GM19452 (cell line): Measurements from ENCODE around the gene FBXO48.
"Not testable (repeated sequence)": the region's sequence is repeated elsewhere in the genome, so short reads cannot be mapped to it uniquely, and the experiment has no call there.

Source experiments
- ATAC-seq: cut with Tn5 transposase; IDR thresholded peaks from one replicate; pipeline ENCODE4 v1.9.1; 2021; ENCODE audit not compliant: unreplicated experiment

Gene FBXO48, protein sequence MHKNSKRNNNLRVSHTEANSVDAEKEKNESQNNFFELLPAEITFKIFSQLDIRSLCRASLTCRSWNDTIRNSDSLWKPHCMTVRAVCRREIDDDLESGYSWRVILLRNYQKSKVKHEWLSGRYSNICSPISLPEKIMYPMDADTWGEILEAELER

DNA sequence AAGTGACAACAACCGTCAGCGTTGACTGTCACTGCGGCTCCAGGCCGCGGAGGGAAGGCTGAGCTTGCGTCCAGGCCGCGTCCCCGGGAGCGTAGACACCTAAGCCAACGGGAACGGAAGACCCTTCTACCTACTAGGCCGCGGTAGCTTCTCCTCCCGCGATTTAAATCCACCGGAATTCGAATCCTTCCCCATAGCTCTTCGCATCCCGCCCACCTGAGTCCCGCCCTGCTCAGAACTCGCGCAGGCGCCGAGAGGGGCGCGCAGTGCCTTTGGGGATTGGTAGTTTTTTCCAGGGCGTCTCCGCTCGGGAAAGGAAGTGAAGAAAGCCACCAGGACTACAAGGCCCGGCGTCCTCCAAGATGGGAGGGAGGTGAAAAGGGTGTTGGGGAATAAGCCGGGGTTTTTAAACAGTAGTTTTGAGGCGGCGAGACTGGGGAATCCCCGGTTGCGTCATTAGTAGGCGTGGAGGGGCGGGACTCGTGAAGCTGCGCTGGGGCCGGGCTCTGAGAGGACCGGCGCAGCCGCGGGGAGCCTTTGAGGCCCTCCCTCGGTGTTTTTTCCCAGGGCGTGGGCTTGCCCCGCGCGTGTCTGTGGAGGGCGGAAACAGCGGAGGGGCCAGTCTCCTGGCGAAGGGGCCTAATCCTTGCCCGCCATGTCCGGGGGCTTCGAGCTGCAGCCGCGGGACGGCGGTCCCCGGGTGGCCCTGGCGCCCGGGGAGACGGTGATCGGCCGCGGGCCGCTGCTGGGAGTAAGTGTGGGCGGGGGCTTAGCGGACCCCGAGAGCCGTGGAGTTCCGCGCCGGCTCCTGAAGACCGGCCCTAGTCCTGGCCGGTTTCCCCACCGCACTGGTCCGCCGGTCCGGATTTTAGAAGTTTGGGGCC, at the start of gene FBXO48, which contains the start of gene APLF:
TSS of gene FBXO48 (minus strand) at position 218 of the 884 bp plus-strand sequence. CDS start 2,149 bp downstream, outside the sequence.
TSS of gene APLF (plus strand) at position 509 of the 884 bp plus-strand sequence. CDS start at position 656, 147 bp downstream.
- ATAC-seq, result peak; percentile 93

DNA sequence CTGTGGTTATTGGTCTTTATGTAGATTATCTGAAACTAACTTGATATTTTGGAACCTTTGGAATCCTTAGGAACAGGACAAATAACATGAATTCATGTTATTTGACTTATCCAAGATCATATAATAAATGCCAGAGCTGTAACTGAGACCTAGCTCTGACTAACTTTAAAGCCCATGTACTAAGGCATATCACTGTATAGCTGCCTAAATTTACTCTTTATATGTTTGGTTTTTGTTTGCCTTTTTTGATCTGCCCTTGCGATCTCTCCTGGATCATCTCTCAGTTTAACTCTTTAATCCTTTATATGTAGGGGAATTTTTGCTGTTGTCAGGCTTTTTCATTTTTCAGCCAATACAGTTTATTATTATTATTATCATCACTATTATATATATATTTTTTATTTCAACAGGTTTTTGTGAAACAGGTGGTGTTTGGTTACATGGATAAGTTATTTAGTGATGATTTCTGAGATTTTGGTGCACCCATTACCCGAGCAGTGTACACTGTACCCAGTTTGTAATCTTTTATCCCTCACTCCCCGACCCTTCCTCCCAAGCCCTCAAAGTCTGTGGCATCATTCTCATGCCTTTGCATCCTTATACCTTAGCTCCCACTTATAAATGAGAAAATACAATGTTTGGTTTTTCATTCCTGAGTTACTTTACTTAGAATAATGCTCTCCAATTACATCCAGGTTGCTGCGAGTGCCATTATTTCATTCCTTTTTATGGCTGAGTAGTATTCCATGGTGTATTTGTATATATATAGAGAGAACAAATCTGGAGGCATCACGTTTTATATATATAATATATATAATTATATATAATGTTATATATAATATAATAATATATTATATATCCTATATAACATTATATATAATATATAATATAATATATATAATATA, 49.2 kb upstream of the FBXO48 start:
- no peak for ATAC-seq

DNA sequence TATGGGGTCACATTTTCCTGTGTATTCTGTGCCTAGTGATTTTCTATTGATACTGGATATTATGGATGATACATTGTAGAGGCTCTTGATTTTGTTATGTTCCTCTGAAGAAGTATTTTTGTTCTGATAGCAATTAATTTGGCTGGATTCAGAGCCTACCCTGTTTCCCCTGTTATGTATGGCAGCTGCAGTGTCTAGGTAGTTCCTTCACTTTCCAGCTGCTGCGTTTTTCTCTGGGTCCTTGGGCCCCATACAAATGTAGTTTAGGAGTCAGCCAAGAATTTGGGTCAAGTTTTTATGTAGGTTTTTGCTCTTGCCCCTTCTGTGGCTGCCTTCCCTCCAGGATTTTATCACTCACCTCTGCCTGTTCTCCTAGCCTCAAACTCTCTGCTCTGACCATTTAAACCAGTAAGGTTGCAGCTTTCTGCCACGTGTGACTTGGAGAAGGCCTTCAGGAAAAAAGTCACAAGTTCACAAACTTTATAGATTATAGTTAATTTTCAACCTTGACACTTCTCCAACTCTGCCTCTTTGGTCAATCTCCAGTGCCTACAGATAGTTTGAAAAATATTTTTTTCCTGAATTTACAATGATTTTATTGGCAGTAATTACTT, 47.3 kb upstream of the FBXO48 start:
- no peak for ATAC-seq

DNA sequence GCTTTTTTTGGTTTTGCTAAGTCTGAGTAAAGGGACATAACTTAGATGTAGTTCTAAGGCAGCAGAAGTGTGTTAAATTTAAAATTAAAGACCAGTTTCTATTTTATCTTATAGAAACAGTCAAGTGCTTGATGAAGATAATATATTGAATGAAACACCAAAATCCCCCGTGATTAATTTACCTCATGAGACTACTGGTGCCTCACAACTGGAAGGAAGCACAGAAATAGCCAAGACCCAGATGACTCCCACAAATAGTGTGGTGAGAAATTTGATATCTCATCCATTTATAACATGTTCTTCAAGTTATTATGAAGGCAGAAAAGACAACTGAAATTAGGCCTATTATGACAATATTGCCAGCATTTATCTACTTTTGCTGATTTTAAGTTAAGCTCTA, 45.9 kb upstream of the FBXO48 start:
- ATAC-seq, result no peak

DNA sequence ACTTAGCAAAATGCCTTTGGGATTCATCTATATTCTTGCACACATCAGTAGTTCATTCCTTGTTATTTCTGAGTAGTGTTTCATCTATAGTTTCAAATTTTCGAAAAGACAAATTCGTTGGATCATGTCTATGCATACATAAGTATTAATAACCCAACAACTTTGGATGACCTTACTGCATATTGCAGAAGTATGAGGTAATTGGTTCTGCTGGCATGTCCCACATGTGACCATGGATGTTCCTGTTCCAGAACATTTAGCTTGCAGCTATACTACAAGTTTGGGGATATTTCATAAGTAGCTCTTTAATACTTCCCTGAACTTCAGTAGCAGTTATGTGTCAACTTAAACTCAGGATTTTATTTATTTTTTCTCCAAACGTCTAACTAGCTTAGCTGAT, 45.2 kb upstream of the FBXO48 start:
- no peak for ATAC-seq

DNA sequence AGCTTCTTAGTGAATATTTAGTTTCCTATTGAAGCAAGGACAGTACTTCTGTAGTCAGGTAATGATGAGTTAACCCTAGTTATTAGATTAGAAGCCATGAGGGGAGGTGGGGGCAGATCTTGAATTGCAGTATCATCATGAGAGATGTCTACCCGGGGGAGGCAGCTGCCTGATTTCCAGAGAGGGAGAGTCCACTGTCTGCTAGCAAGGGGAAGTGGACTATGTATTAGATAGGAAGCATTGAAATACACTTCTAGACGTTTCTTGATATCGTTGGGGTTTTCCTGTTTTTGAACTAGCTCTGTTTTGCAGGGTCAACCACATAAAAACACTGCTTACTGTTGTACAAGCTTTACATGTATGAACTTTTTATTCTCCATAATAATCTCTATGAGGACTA, 39.1 kb upstream of the FBXO48 start:
- ATAC-seq, result no peak

DNA sequence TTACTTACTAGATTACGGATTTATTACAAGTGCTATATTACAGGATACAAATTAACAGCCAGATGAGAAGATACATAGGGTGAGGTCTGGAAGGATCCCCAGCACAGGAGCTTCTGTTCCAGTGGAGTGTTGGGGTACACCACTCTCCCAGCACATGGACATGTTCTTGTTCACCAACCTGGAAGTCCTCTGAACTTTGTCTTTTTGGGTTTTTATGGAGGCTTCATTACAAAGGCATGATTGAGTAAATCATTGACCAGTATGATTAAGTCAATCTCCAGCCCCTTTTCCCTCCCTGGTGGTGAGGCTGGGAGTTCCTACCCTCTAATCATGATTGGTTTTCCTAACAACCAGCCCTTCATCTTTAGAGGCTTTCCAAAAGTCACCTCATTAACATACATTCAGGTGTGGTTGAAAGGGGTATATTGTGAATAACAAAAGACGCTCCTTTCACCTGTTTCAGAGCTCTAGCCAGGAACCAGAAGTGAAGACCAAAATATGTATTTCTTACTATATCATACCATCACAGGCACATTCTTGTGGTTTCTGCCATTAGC, 38.6 kb upstream of the FBXO48 start:
- no peak for ATAC-seq

DNA sequence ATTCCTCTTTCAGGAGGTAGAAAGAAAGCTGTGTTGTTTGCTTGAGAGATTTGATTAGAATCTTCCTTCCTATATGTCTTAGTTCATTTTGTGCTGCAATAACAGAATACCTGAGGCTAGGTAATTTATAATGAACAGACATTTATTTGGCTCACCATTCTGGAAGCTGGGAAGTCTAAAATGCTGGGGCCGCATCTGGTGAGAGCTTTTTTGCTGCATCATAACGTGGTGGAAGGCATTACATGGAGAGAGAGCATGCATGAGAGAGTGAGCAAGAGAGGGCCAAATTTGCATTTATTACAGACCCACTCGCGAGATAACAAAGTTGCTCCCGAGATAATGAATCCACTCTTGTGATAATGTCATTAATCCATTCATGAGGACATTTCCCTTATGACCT, 34.7 kb upstream of the FBXO48 start:
- ATAC-seq, result no peak

DNA sequence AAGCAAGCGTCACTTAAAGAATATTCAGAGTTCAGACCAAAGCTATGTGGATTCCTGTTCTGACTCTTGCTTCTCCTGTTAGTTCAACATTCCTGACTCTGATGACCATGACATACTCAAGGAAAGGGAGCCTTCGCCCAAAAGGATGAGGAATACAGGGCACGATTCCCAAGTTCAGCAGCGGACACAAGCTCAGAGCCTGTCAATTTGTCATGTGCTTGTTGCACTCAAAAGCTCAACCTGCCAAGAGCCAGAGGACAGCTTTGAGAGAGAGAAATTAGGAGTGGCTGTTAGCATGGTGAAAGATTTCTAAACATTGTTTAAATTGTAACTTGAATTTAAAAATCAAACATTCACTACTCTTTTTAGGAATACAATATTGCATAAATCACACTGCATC, 33.6 kb upstream of the FBXO48 start:
- no peak for ATAC-seq

DNA sequence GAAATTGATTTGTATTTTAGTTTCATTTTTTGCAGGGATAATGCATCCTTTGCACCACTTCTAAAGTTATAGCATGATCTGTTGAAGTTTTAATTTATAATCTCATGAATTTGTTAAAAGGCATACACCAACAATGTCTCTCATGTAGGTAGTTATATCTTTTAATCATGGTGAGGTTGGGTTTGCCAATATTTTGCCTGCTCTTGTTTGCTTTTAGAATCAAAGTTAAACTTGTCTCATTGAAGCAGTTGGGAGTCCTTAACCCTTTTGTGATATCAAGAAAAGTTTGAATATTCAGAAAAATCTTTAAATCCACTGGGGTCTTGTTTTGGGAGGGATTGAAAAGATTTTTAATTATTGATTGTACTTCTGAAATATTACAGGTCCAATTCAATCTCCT, 32.0 kb upstream of the FBXO48 start:
- ATAC-seq, result no peak

DNA sequence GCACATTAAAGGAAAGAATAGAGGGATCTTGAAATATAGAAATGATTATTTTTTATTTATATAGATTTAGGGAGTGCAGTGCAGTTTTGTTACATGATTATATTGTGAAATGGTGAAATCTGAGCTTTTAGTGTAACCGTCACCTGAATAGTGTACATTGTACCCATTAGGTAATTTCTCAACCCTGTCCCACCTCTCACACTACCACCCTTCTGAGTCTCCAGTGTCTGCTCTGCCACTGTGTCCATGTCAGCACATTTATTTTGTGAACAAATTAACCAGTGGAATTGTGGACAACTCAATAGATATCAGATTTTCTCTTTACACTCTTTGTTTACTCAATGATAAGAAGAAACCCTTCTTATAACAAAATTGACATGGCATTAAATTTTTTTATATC, 24.5 kb upstream of the FBXO48 start:
- ATAC-seq, result no peak

DNA sequence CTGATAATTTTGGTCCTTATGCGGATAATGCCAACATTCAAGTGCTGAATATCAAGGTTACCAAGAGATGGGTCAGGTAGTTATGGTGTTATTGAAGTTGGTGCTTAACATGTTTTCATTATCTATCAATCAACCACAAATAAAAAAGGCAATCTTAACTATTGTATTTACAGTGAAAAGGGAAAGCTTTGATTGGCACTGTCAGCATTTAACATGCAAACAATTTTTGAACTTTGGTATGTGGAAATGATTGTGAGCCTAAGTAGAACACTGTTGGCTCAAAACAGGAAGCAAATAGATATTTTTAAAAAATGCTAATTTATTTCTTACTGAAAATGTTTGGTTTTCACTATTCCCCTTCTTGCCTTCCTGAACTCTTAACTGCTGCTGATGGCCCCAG, 22.2 kb upstream of the FBXO48 start:
- no peak for ATAC-seq

DNA sequence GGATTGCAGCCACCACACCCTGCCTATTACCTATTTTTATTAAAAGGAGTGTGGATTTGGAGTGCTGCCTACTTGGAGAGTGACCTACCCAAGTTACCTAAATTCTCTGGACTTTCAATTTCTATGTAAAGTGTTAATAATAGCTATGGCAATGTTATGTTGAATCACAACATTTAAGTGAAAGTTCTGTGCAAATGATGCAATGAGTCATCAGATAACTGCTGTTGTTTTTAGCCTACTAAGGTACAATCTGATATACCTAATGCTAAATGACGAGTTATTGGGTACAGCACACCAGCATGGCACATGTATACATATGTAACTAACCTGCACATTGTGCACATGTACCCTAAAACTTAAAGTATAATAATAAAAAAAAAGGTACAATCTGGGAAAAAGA, 21.5 kb upstream of the FBXO48 start:
- ATAC-seq, result not testable (repeated sequence)

DNA sequence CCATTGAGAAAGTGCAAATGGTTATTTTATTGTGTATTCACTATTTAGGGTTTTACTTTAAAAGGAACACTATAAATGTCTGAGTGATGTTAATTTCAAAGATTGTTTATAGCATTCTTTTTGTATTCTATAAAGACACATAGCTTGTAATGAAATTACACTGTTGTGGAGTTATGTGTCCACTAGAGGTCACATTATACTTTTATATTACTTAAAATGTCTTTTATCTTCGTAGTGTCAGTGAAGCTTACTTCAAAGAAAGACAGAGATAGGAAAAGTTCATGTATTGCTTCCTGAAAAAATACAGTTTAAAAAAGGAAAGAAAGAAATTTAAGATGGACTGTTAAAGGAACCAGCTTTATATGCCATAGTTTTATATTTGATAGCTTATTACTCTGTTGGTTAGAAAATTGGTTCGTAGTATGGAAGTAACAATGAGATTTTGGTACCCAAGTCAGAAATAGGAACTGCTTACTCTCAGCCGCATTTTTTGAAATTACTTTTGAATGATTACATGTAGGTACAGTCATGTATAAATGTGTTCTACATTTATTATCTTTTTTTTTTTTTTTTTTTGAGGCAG, 20.8 kb upstream of the FBXO48 start:
- ATAC-seq, result no peak

DNA sequence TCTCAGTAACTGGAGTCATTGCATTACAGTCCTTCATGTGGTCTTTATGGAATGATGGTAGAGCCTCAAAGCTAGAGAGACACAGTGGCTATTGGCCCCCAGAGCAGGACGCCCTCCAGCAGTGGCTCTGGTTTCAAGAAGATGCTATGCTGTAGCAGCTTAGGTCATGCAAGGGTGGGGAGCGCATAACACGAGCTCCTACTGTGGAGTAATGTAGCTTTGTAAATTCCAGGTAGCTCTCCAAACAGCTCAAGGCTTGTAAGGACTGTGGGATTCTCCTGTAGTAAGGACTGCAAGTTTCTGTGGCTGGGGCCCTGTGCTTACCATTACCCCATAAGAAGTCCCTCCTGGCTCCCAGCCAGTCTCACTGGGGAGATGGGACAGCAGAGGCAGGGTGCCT, 15.9 kb upstream of the FBXO48 start:
- ATAC-seq, result no peak

DNA sequence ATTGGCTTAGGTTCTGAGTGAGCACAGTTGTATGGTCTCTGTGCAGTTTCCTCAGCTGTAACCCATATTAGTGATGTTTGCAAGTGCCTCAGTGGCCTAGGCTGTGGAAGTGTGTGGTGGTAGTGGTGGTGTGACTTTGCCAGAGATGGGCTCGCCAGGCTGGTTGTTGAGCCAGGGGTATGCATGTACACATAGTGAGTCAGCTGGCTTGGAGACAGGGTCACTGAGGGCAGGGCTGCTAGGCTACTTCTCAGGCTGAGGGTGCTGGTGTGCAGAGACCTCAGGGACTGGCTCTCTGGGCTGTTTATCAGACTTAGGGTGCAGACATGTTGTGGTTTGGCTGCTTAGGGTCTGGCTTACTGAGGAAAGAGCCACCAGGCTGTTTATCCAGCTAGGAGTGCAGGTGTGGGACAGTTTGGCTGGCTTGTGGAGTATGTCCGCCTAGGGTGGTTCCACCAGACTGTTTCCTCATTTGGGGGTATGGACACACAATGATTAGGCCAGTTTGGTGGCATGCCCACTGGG, 15.3 kb upstream of the FBXO48 start:
- ATAC-seq, result no peak

DNA sequence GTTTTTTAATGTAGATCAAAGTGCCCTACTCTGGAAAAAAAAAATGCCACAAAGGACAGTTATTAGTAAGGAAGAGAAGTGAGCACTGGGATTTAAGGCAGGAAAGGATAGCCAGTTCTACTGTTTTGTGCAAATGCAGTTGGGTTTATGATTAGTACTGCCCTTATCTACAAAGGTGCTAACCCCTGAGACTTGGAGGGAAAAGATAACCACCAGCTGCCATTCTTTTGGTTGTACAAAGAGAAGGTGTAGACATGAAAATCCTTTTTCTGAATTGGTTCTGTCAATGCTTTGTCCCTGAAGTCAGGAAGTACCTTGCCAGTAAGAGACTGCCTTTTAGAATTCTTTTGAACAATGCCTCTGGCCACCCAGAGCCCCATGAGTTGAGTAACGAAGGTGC, 11.6 kb upstream of the FBXO48 start:
- ATAC-seq, result no peak

DNA sequence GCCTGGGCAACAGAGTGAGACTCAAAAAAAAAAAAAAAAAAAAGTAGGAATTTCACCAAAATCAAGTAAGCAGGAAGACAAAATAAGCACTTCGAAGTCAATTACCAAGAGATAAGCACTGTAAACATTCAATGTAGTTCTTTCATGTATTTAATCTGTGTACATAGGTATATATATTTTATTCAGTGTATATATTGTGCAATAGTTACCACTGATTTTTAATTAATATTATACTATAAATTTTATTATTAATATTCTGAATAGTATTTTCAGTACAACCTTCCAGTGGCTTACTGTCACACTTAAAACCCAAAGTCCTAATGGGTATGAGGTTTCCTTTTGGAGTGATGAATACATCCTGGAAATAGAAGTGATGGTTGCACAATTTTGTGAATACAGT, 9.4 kb upstream of the FBXO48 start:
- ATAC-seq, result no peak

DNA sequence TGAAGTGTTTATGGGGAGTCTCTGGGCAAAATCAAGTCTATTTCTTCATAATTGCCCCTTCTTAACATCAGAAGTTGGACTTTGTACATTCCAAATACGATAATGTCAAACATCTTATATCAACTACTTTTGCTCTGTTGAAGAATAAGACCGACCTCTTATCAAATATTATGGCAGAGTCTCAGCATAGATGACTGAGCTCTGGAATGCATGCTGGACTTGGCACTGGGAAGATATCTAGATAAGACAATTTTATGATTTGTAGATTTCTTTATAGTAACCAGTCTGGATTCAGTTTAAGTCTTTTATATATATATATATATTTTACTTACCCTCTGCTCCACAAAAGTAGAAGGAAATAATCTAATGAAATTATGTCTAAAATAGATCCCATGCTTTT, 8.5 kb upstream of the FBXO48 start:
- ATAC-seq, result no peak

DNA sequence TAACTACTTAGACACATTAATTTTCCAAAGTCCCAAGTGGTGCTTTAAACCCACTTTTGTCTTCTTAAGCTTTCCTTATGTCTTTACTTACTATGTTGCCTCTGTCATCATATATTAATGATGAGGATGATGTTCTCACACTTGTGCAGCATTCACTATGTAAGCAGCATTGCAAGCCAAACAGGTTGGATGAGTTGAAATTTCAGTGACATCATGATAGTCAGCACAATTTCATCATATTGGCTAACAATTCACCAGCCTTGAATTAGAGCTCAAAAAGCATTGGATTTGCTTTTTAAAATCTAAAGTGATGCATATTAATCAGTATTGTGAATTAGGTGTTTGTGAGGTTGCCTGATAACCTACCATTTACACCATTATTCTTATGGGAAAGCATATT, 8.0 kb upstream of the FBXO48 start:
- no peak for ATAC-seq
